Stimulated activated naive CD4-positive, alpha-beta T cell (primary cell): ENCODE measurements around the gene KCNC3.

Source experiments
- DNase-seq, 6 experiments: peaks; one replicate each; lab custom pipeline; 2025; lab: John Stamatoyannopoulos, UW

KCNC3 gene

GRCh38 chr19:50311723-50312635 lies 17.2 kb downstream of the KCNC3 start:
- DNase-seq: no peak

GRCh38 chr19:50310759-50311465 lies 18.3 kb downstream of the KCNC3 start:
- DNase-seq: no peak

GRCh38 chr19:50309396-50310125 lies 19.6 kb downstream of the KCNC3 start:
- DNase-seq: no peak

- no peak for DNase-seq
Measured at GRCh38 chr19:50308991-50309390, 20.2 kb downstream of the KCNC3 start.

- no peak for DNase-seq
Measured at GRCh38 chr19:50303558-50303957, 25.6 kb downstream of the KCNC3 start.

- no peak for DNase-seq
Measured at GRCh38 chr19:50301607-50301971, 27.6 kb downstream of the KCNC3 start.

GRCh38 chr19:50300814-50301606 lies 28.2 kb downstream of the KCNC3 start:
- DNase-seq: no peak

GRCh38 chr19:50300051-50300450 lies 29.1 kb downstream of the KCNC3 start:
- no peak for DNase-seq

GRCh38 chr19:50293263-50294004 lies 35.7 kb downstream of the KCNC3 start:
- DNase-seq: no peak

- DNase-seq: no peak
Measured at GRCh38 chr19:50292216-50292827, 36.9 kb downstream of the KCNC3 start.

- no peak for DNase-seq
Measured at GRCh38 chr19:50290775-50291174, 38.4 kb downstream of the KCNC3 start.

GRCh38 chr19:50290011-50290410 lies 39.2 kb downstream of the KCNC3 start:
- DNase-seq: no peak

- DNase-seq: no peak
Measured at GRCh38 chr19:50288954-50289353, 40.2 kb downstream of the KCNC3 start.

GRCh38 chr19:50287331-50287730 lies 41.8 kb downstream of the KCNC3 start:
- no peak for DNase-seq

- DNase-seq: no peak
Measured at GRCh38 chr19:50286443-50286842, 42.7 kb downstream of the KCNC3 start.

GRCh38 chr19:50285833-50286232 lies 43.3 kb downstream of the KCNC3 start:
- no peak for DNase-seq

- DNase-seq: no peak
Measured at GRCh38 chr19:50281491-50281890, 47.7 kb downstream of the KCNC3 start.

- DNase-seq: no peak
Measured at GRCh38 chr19:50280983-50281382, 48.2 kb downstream of the KCNC3 start.

- DNase-seq: no peak
Measured at GRCh38 chr19:50280074-50280473, 49.1 kb downstream of the KCNC3 start.

- DNase-seq: no peak
Measured at GRCh38 chr19:50277966-50278580, 51.1 kb downstream of the KCNC3 start.
